ENCODE data around the gene PITPNM3. TPM values are rescaled to one million over a fixed set of nuclear protein-coding genes. Genes with fewer than 3 reads are reported as not detected.
"Not testable (repeated sequence)": the region's sequence is repeated elsewhere in the genome, so short reads cannot be mapped to it uniquely, and the experiment has no call there.

PITPNM3 gene
- total RNA-seq, 2 experiments from 2014 or later: 0.38 to 0.67 TPM

DNA sequence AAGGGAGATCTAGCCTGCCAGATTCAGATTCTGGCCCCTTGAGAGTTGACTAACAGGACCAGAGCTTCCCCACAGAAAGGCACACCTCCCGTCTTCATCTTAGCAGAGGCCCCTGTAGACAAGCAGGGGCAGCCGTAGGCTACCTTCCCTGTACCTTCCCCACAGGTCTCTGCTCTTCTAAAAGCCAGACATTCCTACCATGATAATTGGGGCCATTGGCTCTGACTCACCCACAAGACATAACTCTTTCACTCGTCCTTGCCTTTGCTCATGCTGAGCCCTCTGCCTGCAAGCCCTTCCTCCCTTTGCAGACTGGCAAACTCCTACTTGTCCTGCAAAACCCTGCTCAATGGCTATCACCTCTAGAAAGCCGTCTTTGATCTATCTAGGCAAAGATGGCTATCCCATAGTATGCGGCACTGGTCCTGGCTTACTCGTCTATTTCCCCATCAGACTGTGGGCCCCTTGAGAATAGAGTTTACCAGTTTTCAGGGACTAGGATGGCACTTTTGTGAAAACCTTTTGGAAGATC lies 68.3 kb downstream of the PITPNM3 start:
- intact Hi-C loops (cut with micrococcal nuclease): no loop called here
- Mint-ChIP-seq H3K27me3 (ENCODE audit: low read depth) (no peaks in the 10 kb centered on the region), H3K4me3 (no peak overlapping the region), H3K9me3 (no peaks in the 10 kb centered on the region), H3K4me1 (ENCODE audit: low read depth) (no peaks in the 10 kb centered on the region), H3K27ac (no peak overlapping the region), H3K36me3 (ENCODE audit: low read depth) (no peaks in the 10 kb centered on the region)
- CTCF ChIA-PET: no interaction called here
- no peak for DNase-seq

DNA sequence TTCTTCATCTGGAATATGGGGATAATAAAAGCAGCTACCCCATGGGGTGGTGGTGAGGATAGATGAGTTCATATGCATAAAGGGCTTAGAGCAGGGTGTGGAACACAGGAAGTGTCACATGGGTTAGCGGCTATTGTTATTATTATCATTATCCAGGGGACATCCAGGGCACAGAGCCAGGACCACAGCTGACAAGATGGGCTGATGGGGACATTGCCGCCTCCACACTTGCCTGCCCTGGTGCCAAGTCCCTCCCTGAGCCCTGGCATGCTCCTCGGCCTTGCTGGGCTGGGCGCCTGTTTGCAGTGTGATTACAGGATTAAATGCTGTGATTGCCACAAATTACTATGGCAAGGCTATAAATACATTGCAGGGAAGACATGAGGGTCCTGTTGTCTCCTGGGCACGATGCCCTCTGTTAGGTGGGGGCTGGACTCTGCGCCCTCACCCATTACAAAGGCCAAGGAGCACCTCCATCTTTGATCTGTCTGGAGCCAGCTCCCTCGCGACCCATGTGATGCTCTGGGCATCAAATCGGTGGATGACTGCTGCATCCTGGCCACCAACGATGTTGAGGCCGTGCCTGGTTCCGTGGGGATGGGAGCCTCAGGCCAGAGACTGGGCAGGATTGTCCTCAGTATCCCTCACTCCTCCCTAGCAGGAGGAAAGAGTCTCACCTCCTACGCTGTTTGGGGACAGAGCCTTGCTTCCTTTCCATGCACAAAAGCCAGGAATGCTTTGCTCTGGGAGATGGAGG lies 68.9 kb downstream of the PITPNM3 start:
- DNase-seq: no peak
- CTCF ChIA-PET: no interaction called here
- intact Hi-C loops (cut with micrococcal nuclease): no loop called here
- no peak overlapping the region for H3K4me3 Mint-ChIP-seq
- H3K36me3 Mint-ChIP-seq (ENCODE audit: low read depth): no peaks in the 10 kb centered on the region
- H3K9me3 Mint-ChIP-seq: no peaks in the 10 kb centered on the region
- no peaks in the 10 kb centered on the region for H3K27me3 Mint-ChIP-seq (ENCODE audit: low read depth)
- H3K27ac Mint-ChIP-seq: no peak overlapping the region
- no peaks in the 10 kb centered on the region for H3K4me1 Mint-ChIP-seq (ENCODE audit: low read depth)

DNA sequence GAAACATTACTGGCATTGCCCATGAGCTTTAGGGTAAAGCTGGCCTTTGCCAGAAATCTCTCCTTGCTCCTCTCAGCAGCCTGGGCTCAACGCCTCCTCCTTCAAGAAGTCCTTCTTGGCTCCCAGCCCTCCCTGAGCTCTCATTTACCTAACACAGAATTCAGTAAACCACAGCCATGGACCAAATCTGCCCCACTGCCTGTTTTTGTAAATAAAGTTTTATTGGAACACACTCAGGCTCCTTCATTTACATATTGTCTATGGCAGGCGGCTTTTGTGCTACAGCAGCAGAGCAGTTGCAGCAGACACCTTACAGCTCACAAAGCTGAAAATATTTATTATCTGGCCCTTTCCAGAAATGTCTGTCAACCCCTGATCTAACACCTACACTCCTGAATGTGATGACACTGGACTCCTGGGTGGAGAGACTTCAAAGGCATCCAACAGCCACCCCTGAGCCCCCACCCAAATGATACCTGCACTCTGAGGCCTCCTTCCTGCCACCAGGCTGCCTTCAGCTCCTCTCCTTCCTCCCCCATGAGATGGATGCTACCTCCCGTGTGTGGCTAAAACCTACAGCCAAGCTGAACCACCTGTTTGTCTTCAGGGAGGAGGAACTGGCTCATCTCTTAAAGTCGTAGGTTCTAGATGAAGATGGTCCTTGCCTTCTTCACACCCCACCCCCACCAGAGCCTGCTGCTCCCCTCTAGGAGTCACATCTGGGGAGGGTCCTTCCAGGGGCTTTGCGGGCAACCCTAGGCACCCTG lies 70.5 kb downstream of the PITPNM3 start:
- H3K36me3 Mint-ChIP-seq (ENCODE audit: low read depth): no peaks in the 10 kb centered on the region
- CTCF ChIA-PET: interaction anchor here (0.7 kb wide), 1 partner anchor 353 kb away, joined by 3 read pairs; no protein-coding TSS in a partner anchor
- H3K4me1 Mint-ChIP-seq (ENCODE audit: low read depth): no peaks in the 10 kb centered on the region
- no peaks in the 10 kb centered on the region for H3K27me3 Mint-ChIP-seq (ENCODE audit: low read depth)
- no peaks in the 10 kb centered on the region for H3K9me3 Mint-ChIP-seq
- DNase-seq: no peak
- intact Hi-C loops (cut with micrococcal nuclease): no loop called here
- H3K27ac Mint-ChIP-seq: no peak overlapping the region
- H3K4me3 Mint-ChIP-seq: no peak overlapping the region

DNA sequence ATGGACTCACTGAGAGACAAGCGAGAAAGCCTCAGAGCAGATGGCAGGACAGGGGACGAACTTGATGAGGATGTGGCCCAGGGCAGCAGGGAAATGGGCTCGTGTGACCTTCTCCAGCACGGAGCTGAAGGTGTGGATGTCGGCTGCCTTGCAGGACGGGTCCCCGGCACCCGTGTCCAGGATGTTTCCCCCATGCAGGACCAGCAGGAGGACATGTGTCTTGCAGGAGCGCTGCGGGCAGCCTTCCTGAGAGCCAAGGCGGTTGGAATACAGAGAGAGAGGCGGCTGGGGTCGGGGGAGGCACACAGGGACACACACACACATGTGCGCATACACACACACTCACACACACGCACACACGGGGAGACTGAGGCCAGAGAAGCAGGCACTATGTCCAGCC lies 72.8 kb downstream of the PITPNM3 start:
- no peak for DNase-seq
- no peaks in the 10 kb centered on the region for H3K27me3 Mint-ChIP-seq (ENCODE audit: low read depth)
- H3K4me1 Mint-ChIP-seq (ENCODE audit: low read depth): no peaks in the 10 kb centered on the region
- CTCF ChIA-PET: interaction anchor here (3.6 kb wide), 1 partner anchor 11 kb away, joined by 17 read pairs; no protein-coding TSS in a partner anchor
- no peak overlapping the region for H3K4me3 Mint-ChIP-seq
- intact Hi-C loops (cut with micrococcal nuclease): no loop called here
- no peak overlapping the region for H3K27ac Mint-ChIP-seq
- no peaks in the 10 kb centered on the region for H3K9me3 Mint-ChIP-seq
- H3K36me3 Mint-ChIP-seq (ENCODE audit: low read depth): no peaks in the 10 kb centered on the region

DNA sequence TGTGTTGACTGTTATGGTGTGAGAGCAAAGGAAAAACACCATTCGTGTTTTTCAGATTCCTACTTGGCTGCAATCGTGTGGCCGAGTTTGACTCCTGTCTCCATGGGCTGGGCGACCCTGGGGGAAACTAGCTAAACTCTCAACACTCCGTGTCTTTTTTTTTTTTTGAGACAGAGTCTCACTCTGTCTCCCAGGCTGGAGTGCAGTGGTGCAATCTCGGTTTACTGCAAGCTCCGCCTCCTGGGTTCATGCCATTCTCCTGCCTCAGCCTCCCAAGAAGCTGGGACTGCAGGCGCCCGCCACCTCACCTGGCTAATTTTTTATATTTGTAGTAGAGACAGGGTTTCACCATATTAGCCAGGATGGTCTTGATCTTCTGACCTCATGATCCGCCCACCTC lies 73.6 kb downstream of the PITPNM3 start:
- H3K27me3 Mint-ChIP-seq (ENCODE audit: low read depth); DNase-seq; H3K9me3 Mint-ChIP-seq; intact Hi-C loops (cut with micrococcal nuclease); H3K4me3 Mint-ChIP-seq; H3K27ac Mint-ChIP-seq; H3K4me1 Mint-ChIP-seq (ENCODE audit: low read depth); H3K36me3 Mint-ChIP-seq (ENCODE audit: low read depth): not testable (repeated sequence)
- CTCF ChIA-PET: interaction anchor here (3.6 kb wide), 1 partner anchor 10 kb away, joined by 17 read pairs; no protein-coding TSS in a partner anchor

DNA sequence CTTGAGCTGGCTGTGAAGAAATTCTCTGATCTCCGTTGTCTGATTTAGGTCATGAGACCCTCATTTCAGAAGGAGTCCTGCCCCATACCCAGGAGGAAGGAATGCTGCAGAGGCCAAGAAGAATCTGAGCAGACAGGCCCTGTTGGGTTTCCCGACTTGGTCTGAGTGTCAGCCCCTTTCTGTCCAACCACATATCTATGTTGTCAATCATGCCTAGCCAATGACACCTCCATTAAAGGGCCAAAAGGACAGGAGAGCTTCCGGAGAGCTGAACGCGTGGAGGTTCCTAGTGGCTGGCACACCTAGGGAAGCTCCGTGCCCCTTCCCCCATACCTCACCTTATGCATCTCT lies 74.3 kb downstream of the PITPNM3 start:
- no peak overlapping the region for H3K27ac Mint-ChIP-seq
- CTCF ChIA-PET: interaction anchor here (0.6 to 3.6 kb wide), 3 partner anchors 9 to 156 kb away, joined by 4 to 17 read pairs (median 6); no protein-coding TSS in a partner anchor

DNA sequence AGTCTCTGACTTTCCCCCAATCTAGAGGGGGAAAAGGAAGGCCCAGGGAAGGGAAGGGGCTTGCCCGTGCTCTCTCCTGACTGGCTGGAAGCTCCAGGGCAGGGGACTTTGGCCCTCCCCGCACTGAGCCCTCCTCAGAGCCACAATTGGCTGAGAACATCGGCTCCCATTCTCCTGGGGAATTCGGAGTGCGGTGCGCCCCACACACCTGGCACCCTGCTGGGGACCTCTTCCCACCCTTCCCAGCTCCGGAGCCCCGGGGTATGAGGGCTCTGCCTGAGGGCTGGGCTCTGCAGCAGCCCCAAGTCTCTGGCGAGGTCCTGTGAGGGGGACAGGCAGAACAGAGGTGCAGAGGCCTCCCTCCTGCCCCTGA lies 76.1 kb downstream of the PITPNM3 start:
- Mint-ChIP-seq H3K4me3 (no peak overlapping the region), H3K9me3 (no peaks in the 10 kb centered on the region), H3K36me3 (ENCODE audit: low read depth) (no peaks in the 10 kb centered on the region), H3K27ac (no peak overlapping the region), H3K4me1 (ENCODE audit: low read depth) (no peaks in the 10 kb centered on the region), H3K27me3 (ENCODE audit: low read depth) (no peaks in the 10 kb centered on the region)
- CTCF ChIA-PET: no interaction called here
- intact Hi-C loops (cut with micrococcal nuclease): no loop called here
- DNase-seq: no peak

More for the DNA sequence above, 74.3 kb downstream of the PITPNM3 start:
- intact Hi-C loops (cut with micrococcal nuclease): no loop called here
- DNase-seq: no peak
- no peaks in the 10 kb centered on the region for H3K27me3 Mint-ChIP-seq (ENCODE audit: low read depth)
- no peaks in the 10 kb centered on the region for H3K4me1 Mint-ChIP-seq (ENCODE audit: low read depth)
- no peaks in the 10 kb centered on the region for H3K36me3 Mint-ChIP-seq (ENCODE audit: low read depth)
- H3K9me3 Mint-ChIP-seq: no peaks in the 10 kb centered on the region
- H3K4me3 Mint-ChIP-seq: no peak overlapping the region

DNA sequence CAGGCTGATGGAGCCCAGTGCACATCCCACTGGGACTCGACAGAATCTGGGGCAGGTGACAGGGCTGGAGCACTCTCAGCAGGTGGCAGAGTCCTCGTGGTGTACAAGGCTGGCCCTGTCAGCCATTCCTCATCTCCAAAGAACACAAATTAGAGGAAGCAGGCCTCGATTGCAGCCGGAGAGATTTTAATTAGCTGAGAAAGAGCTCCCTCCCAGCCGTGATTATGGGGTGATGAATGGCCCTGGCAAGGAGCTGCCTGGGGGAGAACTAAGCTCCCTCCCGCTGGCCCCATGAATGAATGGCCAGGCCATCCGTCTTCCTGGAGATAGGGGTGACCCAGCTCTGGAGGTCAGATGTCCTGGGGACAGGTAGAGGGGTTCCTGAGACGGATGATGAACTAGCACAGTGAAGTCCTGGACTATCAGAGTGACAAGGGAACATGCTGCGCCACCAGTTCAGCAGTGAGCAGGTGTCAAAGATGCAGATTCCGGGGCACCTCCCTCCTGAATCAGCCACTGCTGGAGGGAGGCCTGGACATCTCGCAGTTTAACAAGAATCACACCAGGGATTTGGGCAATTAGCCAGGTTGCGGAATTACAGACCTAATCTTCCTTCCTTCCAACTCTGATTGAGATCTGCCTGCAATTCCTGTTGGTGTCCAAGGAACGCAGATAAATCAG lies 76.6 kb downstream of the PITPNM3 start:
- H3K36me3 Mint-ChIP-seq (ENCODE audit: low read depth): no peaks in the 10 kb centered on the region
- no peak overlapping the region for H3K27ac Mint-ChIP-seq
- DNase-seq: no peak
- CTCF ChIA-PET: no interaction called here
- no peaks in the 10 kb centered on the region for H3K27me3 Mint-ChIP-seq (ENCODE audit: low read depth)
- no peaks in the 10 kb centered on the region for H3K9me3 Mint-ChIP-seq
- intact Hi-C loops (cut with micrococcal nuclease): no loop called here
- no peaks in the 10 kb centered on the region for H3K4me1 Mint-ChIP-seq (ENCODE audit: low read depth)
- H3K4me3 Mint-ChIP-seq: no peak overlapping the region

DNA sequence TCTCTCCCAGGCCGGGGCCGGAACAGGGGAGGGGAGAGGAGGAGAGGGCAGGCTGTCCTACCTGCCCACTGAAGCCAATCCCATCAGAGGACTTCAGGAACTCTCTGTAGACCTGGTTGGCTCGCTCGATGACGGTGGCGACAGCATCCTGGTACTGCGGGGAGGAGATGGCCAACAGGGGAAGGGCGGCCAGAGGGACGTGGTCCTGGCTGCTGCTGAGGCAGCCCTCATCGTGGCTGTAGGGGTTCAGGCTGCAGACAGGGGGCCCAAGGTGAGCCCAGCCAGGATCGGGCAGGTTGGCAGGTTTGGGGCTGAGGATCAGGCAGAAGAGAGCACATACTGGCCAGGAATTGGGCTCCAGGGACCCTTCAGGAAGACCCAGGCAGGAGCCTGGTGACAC lies 77.9 kb downstream of the PITPNM3 start:
- Mint-ChIP-seq H3K4me1 (ENCODE audit: low read depth) (no peaks in the 10 kb centered on the region), H3K4me3 (no peak overlapping the region), H3K9me3 (no peaks in the 10 kb centered on the region), H3K27ac (no peak overlapping the region), H3K36me3 (ENCODE audit: low read depth) (no peaks in the 10 kb centered on the region), H3K27me3 (ENCODE audit: low read depth) (no peaks in the 10 kb centered on the region)
- no peak for DNase-seq
- CTCF ChIA-PET: no interaction called here
- intact Hi-C loops (cut with micrococcal nuclease): no loop called here

DNA sequence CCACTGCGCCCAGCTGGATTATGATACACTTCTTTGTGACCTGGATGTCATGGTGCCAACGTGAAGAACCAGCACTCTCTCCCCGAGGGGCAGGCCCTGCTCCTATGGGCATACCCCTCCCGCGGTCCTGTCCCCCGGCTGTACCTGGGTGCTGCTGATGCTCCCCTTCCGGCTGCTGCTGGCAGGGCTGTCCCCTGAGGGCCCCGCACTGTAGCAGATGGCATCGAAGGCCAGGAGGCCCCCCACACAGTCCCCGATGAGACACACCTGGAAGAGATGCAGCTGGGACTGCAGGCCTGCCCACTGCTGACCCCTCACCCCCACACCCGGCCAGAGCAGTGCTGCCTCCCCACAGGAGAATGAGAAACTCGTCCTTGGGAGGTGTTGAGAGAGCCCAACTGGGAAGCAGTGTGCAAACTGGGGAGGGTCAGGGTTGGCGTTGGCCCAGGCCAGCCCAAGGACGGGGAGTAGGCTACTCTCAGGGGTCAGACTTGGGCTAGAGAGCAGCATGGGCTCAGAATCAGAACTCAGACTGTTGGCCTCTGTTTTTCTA lies 78.4 kb downstream of the PITPNM3 start:
- H3K27ac Mint-ChIP-seq: no peak overlapping the region
- intact Hi-C loops (cut with micrococcal nuclease): no loop called here
- no peak for DNase-seq
- no peaks in the 10 kb centered on the region for H3K36me3 Mint-ChIP-seq (ENCODE audit: low read depth)
- CTCF ChIA-PET: no interaction called here
- no peak overlapping the region for H3K4me3 Mint-ChIP-seq
- H3K9me3 Mint-ChIP-seq: no peaks in the 10 kb centered on the region
- H3K27me3 Mint-ChIP-seq (ENCODE audit: low read depth): no peaks in the 10 kb centered on the region
- H3K4me1 Mint-ChIP-seq (ENCODE audit: low read depth): no peaks in the 10 kb centered on the region

DNA sequence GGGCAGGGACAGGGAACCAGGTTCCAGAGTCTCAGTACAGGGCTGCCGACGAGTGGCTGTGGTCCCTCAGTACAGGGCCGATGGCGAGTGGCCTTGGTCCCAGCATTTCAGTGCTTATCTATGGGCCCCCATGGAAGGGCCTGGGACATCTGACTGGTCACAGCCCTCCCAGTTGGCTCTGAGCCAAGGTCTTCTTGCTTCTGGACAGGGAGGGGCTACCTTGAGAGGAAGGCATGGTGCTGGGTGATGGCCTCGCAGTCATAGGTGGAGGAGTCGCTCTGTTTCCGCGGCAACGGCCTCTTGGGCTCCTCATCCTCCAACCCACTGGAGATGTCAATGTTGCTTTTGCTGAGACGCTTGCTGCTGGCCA lies 79.6 kb downstream of the PITPNM3 start:
- CTCF ChIA-PET: no interaction called here
- no peak overlapping the region for H3K4me3 Mint-ChIP-seq
- no peak for DNase-seq
- H3K27ac Mint-ChIP-seq: no peak overlapping the region
- no peaks in the 10 kb centered on the region for H3K27me3 Mint-ChIP-seq (ENCODE audit: low read depth)
- intact Hi-C loops (cut with micrococcal nuclease): no loop called here
- no peaks in the 10 kb centered on the region for H3K36me3 Mint-ChIP-seq (ENCODE audit: low read depth)
- H3K4me1 Mint-ChIP-seq (ENCODE audit: low read depth): no peaks in the 10 kb centered on the region
- H3K9me3 Mint-ChIP-seq: no peaks in the 10 kb centered on the region

DNA sequence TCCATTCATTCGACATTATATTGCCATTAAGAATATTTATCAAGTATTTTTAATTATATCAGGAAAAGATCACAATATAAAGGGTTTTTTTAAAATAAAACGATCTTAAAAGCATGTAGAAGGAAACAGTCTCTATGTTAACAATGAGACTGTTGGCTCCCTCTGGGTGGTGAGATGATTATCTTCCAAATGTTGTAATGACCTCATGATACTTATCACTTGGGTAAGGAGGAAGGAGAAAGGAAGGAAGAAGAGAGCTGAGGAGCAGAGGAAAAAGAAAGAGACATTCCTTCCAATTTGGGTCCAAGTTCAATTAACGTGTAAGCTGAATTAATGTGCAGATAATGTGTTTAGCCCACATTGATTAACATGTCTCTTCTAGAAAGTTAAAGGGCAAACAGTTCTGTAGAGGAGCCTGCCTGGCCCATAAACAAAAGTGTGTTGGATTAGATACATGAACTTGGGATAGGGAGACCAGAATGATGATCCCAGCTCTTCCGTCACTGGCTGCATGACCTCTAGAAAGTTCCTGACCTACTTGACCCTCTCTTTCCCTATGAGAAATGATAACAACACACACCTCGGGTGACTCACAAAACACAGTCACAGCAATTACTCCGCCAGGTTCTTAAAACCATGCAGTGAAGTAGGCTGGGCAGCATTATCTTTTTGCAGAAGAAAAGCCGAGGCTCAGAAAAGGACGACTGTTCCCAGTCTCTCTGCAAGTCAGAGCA lies 80.1 kb downstream of the PITPNM3 start:
- Mint-ChIP-seq H3K27ac (no peak overlapping the region), H3K27me3 (ENCODE audit: low read depth) (no peaks in the 10 kb centered on the region), H3K4me1 (ENCODE audit: low read depth) (no peaks in the 10 kb centered on the region), H3K36me3 (ENCODE audit: low read depth) (no peaks in the 10 kb centered on the region), H3K4me3 (no peak overlapping the region), H3K9me3 (no peaks in the 10 kb centered on the region)
- DNase-seq: no peak
- CTCF ChIA-PET: no interaction called here
- intact Hi-C loops (cut with micrococcal nuclease): no loop called here

Data from activated naive CD4-positive, alpha-beta T cell treated with anti-CD3 and anti-CD28 coated beads for 36 hours (primary cell).